ENCODE data around the gene NAA15.
"Not testable (repeated sequence)": the region's sequence is repeated elsewhere in the genome, so short reads cannot be mapped to it uniquely, and the experiment has no call there.

NAA15 gene

GRCh38 chr4:139337612-139338011 is 36.3 kb downstream of the NAA15 start:
- no peak for DNase-seq (ENCODE audit: low read depth in 2 of 3, low spot score in 2 of 3)

GRCh38 chr4:139361301-139361700 is 60.0 kb downstream of the NAA15 start:
- no peak for DNase-seq (ENCODE audit: low read depth in 2 of 3, low spot score in 2 of 3)

GRCh38 chr4:139367421-139368090 is 66.3 kb downstream of the NAA15 start:
- no peak for DNase-seq (ENCODE audit: low read depth in 2 of 3, low spot score in 2 of 3)

- DNase-seq (ENCODE audit: low read depth in 2 of 3, low spot score in 2 of 3): no peak
Measured at GRCh38 chr4:139368998-139369397, 67.7 kb downstream of the NAA15 start.

- DNase-seq (ENCODE audit: low read depth in 2 of 3, low spot score in 2 of 3): no peak
Measured at GRCh38 chr4:139374251-139374650, 72.9 kb downstream of the NAA15 start.

GRCh38 chr4:139386421-139386820 is 85.1 kb downstream of the NAA15 start:
- DNase-seq (ENCODE audit: low read depth in 2 of 3, low spot score in 2 of 3): no peak

- no peak for DNase-seq (ENCODE audit: low read depth in 2 of 3, low spot score in 2 of 3)
Measured at GRCh38 chr4:139389102-139389501, 87.8 kb downstream of the NAA15 start.

- DNase-seq (ENCODE audit: low read depth in 2 of 3, low spot score in 2 of 3): no peak
Measured at GRCh38 chr4:139389991-139390390, 88.7 kb downstream of the NAA15 start.

GRCh38 chr4:139391731-139392130 is 90.4 kb downstream of the NAA15 start:
- no peak for DNase-seq (ENCODE audit: low read depth in 2 of 3, low spot score in 2 of 3)

GRCh38 chr4:139392797-139393196 is 91.5 kb downstream of the NAA15 start:
- no peak for DNase-seq (ENCODE audit: low read depth in 2 of 3, low spot score in 2 of 3)

- no peak for DNase-seq (ENCODE audit: low read depth in 2 of 3, low spot score in 2 of 3)
Measured at GRCh38 chr4:139401368-139401767, 100.1 kb downstream of the NAA15 start.

- no peak for DNase-seq (ENCODE audit: low read depth in 2 of 3, low spot score in 2 of 3)
Measured at GRCh38 chr4:139402436-139402835, 101.1 kb downstream of the NAA15 start.

- no peak for DNase-seq (ENCODE audit: low read depth in 2 of 3, low spot score in 2 of 3)
Measured at GRCh38 chr4:139403462-139403861, 102.2 kb downstream of the NAA15 start.

GRCh38 chr4:139410312-139410711 is 109.0 kb downstream of the NAA15 start:
- DNase-seq (ENCODE audit: low read depth in 2 of 3, low spot score in 2 of 3): no peak

GRCh38 chr4:139414671-139415210 is 113.4 kb downstream of the NAA15 start:
- not testable (repeated sequence) for DNase-seq (ENCODE audit: low read depth in 2 of 3, low spot score in 2 of 3)

- DNase-seq (ENCODE audit: low read depth in 2 of 3, low spot score in 2 of 3): no peak
Measured at GRCh38 chr4:139416073-139416673, 114.9 kb downstream of the NAA15 start.

- no peak for DNase-seq (ENCODE audit: low read depth in 2 of 3, low spot score in 2 of 3)
Measured at GRCh38 chr4:139419388-139419914, 118.1 kb downstream of the NAA15 start.

- no peak for DNase-seq (ENCODE audit: low read depth in 2 of 3, low spot score in 2 of 3)
Measured at GRCh38 chr4:139420652-139421051, 119.3 kb downstream of the NAA15 start.

- no peak for DNase-seq (ENCODE audit: low read depth in 2 of 3, low spot score in 2 of 3)
Measured at GRCh38 chr4:139436122-139436521, 134.8 kb downstream of the NAA15 start.

GRCh38 chr4:139438141-139438540 is 136.8 kb downstream of the NAA15 start:
- no peak for DNase-seq (ENCODE audit: low read depth in 2 of 3, low spot score in 2 of 3)

- no peak for DNase-seq (ENCODE audit: low read depth in 2 of 3, low spot score in 2 of 3)
Measured at GRCh38 chr4:139441029-139441428, 139.7 kb downstream of the NAA15 start.

GRCh38 chr4:139443661-139444060 is 142.4 kb downstream of the NAA15 start:
- DNase-seq (ENCODE audit: low read depth in 2 of 3, low spot score in 2 of 3): no peak

All from activated CD8-positive, alpha-beta memory T cell treated with anti-CD3 and anti-CD28 coated beads for 48 hours (primary cell).